ENCODE measurements around the gene MYO19. TPM values are rescaled to one million over a fixed set of nuclear protein-coding genes. Genes with fewer than 3 reads are reported as not detected.
A peak's percentile ranks its signal among the peaks of the same experiment; 100 is the strongest.

MYO19 gene
- polyA plus RNA-seq, 3 donors from 2014 or later, result 2.8 to 8.3 (median 4.1) TPM

DNA sequence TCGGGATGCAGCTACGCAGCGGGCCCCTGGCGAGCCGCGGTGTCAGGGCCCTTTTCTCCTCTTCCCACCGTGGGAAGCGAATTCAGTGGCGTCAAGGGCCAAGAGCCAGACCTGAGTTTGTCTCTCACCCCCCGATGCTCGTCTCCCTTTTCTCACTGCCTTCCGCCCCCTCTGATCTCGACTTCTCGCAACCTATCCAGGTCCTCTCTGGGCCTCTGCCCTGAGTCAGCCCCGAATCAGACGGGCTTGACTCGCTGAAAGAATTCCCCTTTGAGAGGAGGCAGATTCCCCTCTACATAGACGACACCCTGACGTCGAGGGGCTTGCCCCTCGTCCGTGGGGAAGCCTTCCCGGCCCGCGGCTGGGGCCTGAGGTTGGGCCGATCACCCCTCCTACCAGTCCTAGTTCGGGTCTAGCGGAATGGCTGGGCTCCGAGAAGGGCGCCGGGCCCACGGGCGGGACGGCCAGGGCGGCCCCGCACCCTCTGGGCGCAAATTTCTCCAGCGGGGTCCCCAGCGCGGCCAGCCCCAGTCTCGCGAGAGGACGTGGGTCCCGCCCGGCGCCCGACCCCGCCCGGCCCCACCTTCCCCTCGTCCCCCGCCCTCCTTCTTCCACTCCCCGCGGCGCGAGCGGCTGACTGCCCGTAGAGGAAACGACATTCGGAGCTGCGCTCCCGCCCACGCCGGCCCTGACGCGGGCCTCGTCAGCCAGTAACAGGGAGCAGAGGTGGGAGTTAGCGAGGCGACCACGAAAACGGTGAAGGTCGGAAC, 9.8 kb upstream of the MYO19 start, which contains the start of gene GGNBP2:
GGNBP2 (plus strand) TSS at position 613 of the 770 bp plus-strand sequence. CDS start 806 bp downstream, outside the sequence.
- H3K27me3 Mint-ChIP-seq (ENCODE audit: low read depth in 3 of 3), result peaks cover 8 to 22% (median 9%) of the 10 kb centered on the region in 3 donors
- peaks cover 36 to 50% of the 10 kb centered on the region in 2 donors for H3K4me1 Mint-ChIP-seq
- peak within 1 kb of the TSS; percentile 97 to 99 (median 99) for H3K27ac Mint-ChIP-seq
- H3K9me3 Mint-ChIP-seq, result no peaks in the 10 kb centered on the region
- DNase-seq, result peak; percentile 88 to 95 (median 90)
- peak within 1 kb of the TSS; percentile 93 to 97 (median 96) for H3K4me3 Mint-ChIP-seq
- H3K36me3 Mint-ChIP-seq, result no peaks in the 10 kb centered on the region

DNA sequence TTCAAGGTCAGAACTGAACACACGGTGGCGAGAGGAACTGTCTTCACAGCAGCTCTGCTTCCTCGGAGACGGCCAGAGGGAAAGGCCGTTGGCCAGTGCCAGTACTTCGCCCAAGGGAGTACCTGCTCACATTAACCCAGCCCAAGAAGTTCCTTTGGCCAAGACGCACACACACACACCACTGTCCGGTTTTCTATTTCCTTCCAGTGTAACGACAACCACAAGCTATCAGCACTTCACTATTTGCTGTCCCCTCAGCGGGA, 9.3 kb upstream of the MYO19 start:
- DNase-seq, result no peak
- Mint-ChIP-seq H3K27ac (peak overlapping the region; percentile 97 to 99 (median 99)), H3K9me3 (no peaks in the 10 kb centered on the region), H3K4me1 (peaks cover 35 to 45% of the 10 kb centered on the region in 2 donors), H3K36me3 (no peaks in the 10 kb centered on the region), H3K27me3 (ENCODE audit: low read depth in 3 of 3) (peaks cover 8 to 22% (median 9%) of the 10 kb centered on the region in 3 donors), H3K4me3 (peak overlapping the region; percentile 93 to 97 (median 96))

DNA sequence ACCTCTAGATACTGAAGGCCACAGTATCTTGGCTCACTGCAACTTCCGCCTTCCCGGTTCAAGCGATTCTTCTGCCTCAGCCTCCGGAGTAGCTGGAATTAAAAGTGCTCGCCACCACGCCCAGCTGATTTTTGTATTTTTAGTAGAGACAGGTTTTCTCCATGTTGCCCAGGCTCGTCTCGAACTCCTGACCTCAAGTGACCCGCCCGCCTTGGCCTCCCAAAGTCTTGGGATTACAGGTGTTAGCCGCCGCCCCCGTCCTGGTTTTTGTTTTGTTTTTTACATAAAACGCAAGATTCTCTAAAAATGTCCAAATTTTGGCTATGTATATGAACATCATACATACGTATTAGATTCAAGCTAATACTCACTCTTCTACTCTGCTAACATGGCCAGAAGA, 8.1 kb upstream of the MYO19 start:
- no peaks in the 10 kb centered on the region for H3K9me3 Mint-ChIP-seq
- no peak for DNase-seq
- peak overlapping the region in 1 of 5 donors; percentile 27 for H3K4me3 Mint-ChIP-seq
- peaks cover 6 to 18% (median 6%) of the 10 kb centered on the region in 3 donors for H3K27me3 Mint-ChIP-seq (ENCODE audit: low read depth in 3 of 3)
- H3K27ac Mint-ChIP-seq, result peak overlapping the region in 1 of 6 donors; percentile 40
- H3K36me3 Mint-ChIP-seq, result no peaks in the 10 kb centered on the region
- H3K4me1 Mint-ChIP-seq, result peaks cover 26 to 34% of the 10 kb centered on the region in 2 donors

DNA sequence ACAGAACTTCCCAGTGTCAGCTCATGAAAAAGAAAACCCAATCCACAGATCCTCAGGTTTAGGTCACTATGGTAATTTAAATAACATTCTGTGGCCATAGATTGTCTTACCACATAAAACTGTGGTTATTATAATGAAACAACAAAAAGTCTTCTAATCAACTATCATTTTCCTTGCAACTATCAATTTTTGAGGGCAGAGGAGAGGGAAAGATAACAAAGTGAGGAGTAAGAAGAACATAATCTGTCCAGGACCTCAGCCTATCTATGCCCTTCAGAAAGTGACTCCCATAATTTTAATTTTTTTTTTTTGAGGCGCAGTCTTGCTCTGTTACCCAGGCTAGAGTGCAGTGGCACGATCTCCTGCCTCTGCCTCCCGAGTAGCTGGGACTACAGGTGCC, 6.0 kb upstream of the MYO19 start:
- no peak overlapping the region for H3K4me3 Mint-ChIP-seq
- no peak overlapping the region for H3K27ac Mint-ChIP-seq
- no peak for DNase-seq
- H3K36me3 Mint-ChIP-seq, result no peaks in the 10 kb centered on the region
- no peaks in the 10 kb centered on the region for H3K9me3 Mint-ChIP-seq
- H3K4me1 Mint-ChIP-seq, result peaks cover 12 to 21% of the 10 kb centered on the region in 2 donors
- H3K27me3 Mint-ChIP-seq (ENCODE audit: low read depth in 3 of 3), result peaks cover 6 to 13% (median 9%) of the 10 kb centered on the region in 3 donors

DNA sequence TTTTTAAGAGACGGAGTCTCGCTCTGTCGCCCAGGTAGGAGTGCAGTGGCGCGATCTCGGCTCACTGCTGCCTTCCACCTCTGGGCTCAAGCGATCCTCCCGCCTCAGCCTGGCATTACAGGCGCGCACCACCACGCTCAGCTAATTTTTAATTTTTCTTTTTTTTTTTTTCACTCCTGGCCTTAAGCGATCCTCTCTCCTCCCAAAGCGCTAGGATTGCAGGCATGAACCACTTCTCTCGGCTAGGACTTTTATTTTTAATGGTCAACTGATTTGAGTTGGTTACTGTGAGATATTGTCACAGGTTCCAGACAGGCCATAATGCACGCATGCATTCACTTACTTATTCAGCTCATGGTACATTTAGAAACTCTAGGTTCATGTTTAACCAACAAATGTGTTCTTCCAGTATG, 1.0 kb upstream of the MYO19 start:
- Mint-ChIP-seq H3K9me3 (no peaks in the 10 kb centered on the region), H3K4me1 (peaks cover 19 to 24% of the 10 kb centered on the region in 2 donors), H3K36me3 (peaks cover 0 to 4% (median 0%) of the 10 kb centered on the region in 3 donors), H3K27me3 (ENCODE audit: low read depth in 3 of 3) (peaks cover 6 to 14% (median 8%) of the 10 kb centered on the region in 3 donors), H3K27ac (peak overlapping the region; percentile 42 to 99 (median 96)), H3K4me3 (peak overlapping the region; percentile 94 to 96 (median 96))
- DNase-seq, result no peak

DNA sequence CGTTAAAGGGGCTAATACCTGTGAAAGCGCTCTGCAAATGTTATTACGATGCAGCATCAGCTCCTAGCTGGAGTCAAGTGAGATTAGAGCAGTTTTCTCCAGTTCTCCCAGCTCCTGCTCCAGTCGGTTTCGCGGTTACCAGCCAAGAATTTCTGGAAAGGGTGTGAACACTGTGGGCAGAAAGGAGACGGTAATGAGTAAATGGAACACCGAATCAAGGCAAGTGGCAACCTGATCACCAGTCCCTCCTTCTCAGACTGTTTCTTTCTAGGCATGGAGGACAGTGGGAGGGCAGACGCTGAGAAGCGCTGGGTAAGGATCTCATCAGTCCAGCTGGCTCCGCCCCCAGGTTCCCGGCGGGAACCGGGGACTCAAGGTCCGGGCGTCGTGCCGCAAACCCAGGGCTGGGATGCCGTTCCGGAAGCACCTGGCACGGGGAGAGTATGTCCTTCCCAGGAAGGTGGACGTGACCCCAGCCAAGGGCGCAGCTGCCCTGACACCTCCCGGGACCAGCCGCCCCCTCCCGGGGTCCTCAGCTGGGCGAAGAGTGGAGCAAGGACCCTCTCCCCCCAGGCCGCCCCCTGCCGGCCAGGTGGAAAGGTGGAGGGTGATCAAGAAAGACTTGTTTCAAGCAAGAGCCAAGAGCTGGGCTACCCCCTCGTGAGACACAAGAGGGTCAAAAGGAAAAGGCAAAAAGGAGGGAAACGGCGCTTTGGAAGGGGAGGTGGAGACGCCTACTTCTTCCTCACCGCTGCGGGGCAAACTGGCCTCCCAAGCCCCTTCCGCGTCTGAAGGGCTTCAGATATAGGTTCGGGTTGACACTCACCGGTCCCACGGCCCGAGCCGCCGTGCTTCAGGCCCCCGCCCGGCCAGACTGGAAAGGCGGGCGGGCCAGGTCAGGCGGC, 481 bp downstream of the MYO19 start:
- Mint-ChIP-seq H3K9me3 (no peaks in the 10 kb centered on the region), H3K36me3 (peaks cover 0 to 8% (median 2%) of the 10 kb centered on the region in 3 donors), H3K4me3 (peak overlapping the region; percentile 94 to 96 (median 96)), H3K4me1 (peaks cover 19 to 20% of the 10 kb centered on the region in 2 donors), H3K27me3 (ENCODE audit: low read depth in 3 of 3) (peaks cover 6 to 14% (median 8%) of the 10 kb centered on the region in 3 donors), H3K27ac (peak overlapping the region; percentile 94 to 99 (median 96))
- no peak for DNase-seq

DNA sequence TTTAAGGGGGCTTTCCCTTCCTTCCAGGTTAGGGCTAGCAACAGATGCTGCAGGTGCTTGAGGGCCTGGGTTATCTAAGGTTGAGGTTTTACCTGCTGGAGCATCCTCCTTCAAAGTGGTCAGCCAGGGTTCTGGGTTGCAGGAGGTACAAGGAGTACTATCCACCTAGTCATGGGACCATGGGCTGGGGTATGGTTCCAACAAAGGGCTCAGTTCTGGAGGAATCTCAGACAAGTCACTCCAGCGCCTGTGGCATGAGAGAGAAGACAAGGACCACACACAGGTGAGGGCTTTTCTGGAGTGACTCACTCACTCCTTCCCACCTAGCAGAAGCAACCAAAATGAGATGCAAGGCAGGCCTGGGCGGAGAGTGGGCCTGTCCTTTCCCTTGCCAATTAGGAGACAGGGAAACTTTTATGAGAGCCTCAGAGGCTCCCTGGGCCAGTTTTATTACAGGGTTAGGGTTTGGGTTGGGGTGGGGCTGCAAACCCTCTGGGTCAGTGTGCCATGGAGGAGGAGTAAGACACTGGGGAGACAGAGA, 2.2 kb downstream of the MYO19 start:
- no peaks in the 10 kb centered on the region for H3K9me3 Mint-ChIP-seq
- H3K4me3 Mint-ChIP-seq, result peak overlapping the region in 3 of 5 donors; percentile 40 to 96 (median 45)
- peaks cover 6 to 14% (median 8%) of the 10 kb centered on the region in 3 donors for H3K27me3 Mint-ChIP-seq (ENCODE audit: low read depth in 3 of 3)
- DNase-seq, result no peak
- H3K4me1 Mint-ChIP-seq, result peaks cover 19 to 20% of the 10 kb centered on the region in 2 donors
- peaks cover 0 to 9% (median 3%) of the 10 kb centered on the region in 3 donors for H3K36me3 Mint-ChIP-seq
- peak overlapping the region in 2 of 6 donors; percentile 8 to 42 for H3K27ac Mint-ChIP-seq

DNA sequence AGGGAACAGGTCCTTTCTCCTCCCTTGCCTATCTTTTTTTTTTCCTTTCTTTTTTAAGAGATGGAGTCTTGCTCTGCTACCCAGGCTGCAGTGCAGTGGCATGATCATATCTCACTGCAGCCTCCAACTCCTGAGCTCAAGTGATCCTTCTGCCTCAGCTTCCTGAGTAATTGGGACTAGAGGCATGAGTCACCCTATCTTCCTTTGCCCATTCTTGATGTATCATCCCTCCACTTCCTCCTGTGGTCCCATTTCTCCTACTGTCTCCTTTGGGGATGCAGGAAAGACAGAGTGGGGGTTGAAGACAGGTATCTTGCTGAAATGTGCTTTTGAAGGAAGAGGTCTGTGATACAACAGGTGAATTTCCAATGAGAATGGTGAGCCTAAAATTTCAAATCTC, 5.5 kb downstream of the MYO19 start:
- no peak for DNase-seq
- H3K9me3 Mint-ChIP-seq, result no peaks in the 10 kb centered on the region
- H3K4me1 Mint-ChIP-seq, result peaks cover 6 to 11% of the 10 kb centered on the region in 2 donors
- H3K36me3 Mint-ChIP-seq, result peaks cover 16 to 17% (median 16%) of the 10 kb centered on the region in 3 donors
- peak overlapping the region in 2 of 6 donors; percentile 8 to 46 for H3K27ac Mint-ChIP-seq
- H3K27me3 Mint-ChIP-seq (ENCODE audit: low read depth in 3 of 3), result peaks cover 0 to 2% (median 1%) of the 10 kb centered on the region in 3 donors
- no peak overlapping the region for H3K4me3 Mint-ChIP-seq

DNA sequence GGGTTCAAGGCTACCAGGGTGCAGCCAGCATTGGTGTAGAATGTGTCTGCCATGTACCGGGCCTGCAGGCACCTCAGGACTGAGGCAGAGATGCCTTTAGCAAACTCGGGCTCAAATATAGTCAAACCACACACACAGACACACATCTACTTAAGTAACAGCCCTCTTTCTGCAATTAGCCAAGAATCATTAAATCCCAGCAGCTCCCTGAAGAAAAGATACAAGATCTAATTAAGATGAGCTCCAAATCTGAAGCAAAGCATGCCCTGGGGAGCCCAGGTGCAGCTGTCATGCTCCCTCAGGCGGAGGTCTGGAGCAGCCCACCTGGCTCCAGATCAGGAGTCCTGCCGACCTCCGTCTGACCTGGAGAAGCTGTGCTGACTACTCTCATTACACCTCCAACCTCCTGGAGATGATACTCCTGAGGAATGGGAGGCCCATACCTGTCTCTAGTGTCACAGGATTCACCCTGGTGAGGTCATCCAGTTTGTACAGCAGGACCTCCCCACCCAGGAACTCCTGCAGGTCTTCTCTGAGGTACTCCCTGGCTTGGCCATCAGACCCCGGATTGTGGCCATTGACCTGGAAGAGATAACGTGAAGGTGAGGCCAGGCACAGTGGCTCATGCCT, 6.9 kb downstream of the MYO19 start:
- no peaks in the 10 kb centered on the region for H3K9me3 Mint-ChIP-seq
- H3K4me1 Mint-ChIP-seq, result no peaks in the 10 kb centered on the region
- peaks cover 16 to 20% (median 17%) of the 10 kb centered on the region in 3 donors for H3K36me3 Mint-ChIP-seq
- H3K4me3 Mint-ChIP-seq, result no peak overlapping the region
- no peak for DNase-seq
- no peak overlapping the region for H3K27ac Mint-ChIP-seq
- peaks cover 0 to 2% (median 0%) of the 10 kb centered on the region in 3 donors for H3K27me3 Mint-ChIP-seq (ENCODE audit: low read depth in 3 of 3)

DNA sequence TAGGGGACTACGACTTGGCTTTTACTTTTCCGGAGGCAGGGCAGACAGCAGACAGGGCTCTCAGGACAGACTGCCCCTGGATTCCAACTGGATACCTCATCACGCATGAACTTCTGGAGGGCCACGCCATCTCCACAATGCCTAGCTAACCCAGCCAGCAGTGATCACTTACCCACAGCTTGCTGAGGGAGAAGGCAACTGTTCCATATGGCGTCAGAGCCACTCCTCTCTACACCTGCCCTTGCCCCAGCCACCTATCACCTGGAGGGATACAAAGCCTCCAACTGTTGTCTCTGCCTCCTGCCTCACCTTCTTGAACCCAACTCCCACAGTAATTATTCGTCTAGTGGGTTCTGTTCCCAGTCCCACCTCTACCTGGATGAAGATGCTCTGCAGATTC, 8.8 kb downstream of the MYO19 start:
- peaks cover 13 to 23% (median 20%) of the 10 kb centered on the region in 3 donors for H3K36me3 Mint-ChIP-seq
- H3K4me1 Mint-ChIP-seq, result no peaks in the 10 kb centered on the region
- no peak overlapping the region for H3K4me3 Mint-ChIP-seq
- no peaks in the 10 kb centered on the region for H3K9me3 Mint-ChIP-seq
- DNase-seq, result no peak
- H3K27ac Mint-ChIP-seq, result peak overlapping the region in 1 of 6 donors; percentile 11
- H3K27me3 Mint-ChIP-seq (ENCODE audit: low read depth in 3 of 3), result peaks cover 0 to 2% (median 0%) of the 10 kb centered on the region in 3 donors

DNA sequence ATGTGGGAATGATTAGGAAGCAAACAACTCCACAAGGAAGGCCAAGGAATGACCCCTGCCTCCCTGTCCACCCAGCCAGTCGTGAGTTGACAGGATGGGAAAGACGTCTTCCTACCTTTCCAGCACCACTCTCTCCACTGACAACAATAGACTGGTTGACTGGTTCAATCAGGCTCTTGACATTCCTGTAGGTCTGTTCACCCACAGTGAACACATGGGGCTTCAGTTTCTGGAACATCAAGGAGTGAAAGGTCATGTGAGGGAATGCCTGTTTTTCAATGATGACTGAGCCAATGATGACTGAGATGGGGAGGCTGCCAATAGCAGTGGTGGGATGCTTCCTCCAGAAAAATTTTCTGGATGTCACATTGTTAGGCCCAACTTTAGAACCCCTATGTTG, 9.6 kb downstream of the MYO19 start:
- H3K4me3 Mint-ChIP-seq, result no peak overlapping the region
- no peaks in the 10 kb centered on the region for H3K4me1 Mint-ChIP-seq
- peaks cover 0 to 2% (median 0%) of the 10 kb centered on the region in 3 donors for H3K27me3 Mint-ChIP-seq (ENCODE audit: low read depth in 3 of 3)
- no peak for DNase-seq
- H3K27ac Mint-ChIP-seq, result no peak overlapping the region
- peaks cover 20 to 31% (median 27%) of the 10 kb centered on the region in 3 donors for H3K36me3 Mint-ChIP-seq
- no peaks in the 10 kb centered on the region for H3K9me3 Mint-ChIP-seq

DNA sequence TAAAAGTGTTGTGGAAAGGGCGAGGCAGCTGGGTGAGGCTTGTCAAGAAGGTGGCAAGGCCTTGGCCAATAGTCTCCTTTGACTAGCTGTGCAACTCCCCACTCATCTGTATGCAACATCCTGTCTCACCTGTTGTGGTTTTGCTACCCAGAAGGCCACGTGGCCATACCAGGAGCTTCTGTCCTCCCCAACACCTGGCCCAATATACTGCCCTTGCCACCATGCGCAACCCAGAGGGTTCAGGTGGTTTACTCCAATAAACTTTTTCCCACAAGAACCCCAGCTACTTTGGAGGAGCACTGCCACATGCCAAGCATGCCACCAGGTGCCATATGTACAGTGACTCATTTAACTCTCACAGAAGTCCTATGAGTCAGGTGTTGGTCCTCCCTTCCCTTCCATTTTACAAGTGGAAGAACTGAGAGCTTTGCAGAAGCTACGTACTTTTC, 10.2 kb downstream of the MYO19 start:
- Mint-ChIP-seq H3K9me3 (no peaks in the 10 kb centered on the region), H3K4me3 (no peak overlapping the region), H3K36me3 (peaks cover 19 to 35% (median 32%) of the 10 kb centered on the region in 3 donors), H3K27me3 (ENCODE audit: low read depth in 3 of 3) (peaks cover 0 to 2% (median 0%) of the 10 kb centered on the region in 3 donors), H3K27ac (peak overlapping the region in 1 of 6 donors; percentile 57), H3K4me1 (no peaks in the 10 kb centered on the region)
- DNase-seq, result no peak

DNA sequence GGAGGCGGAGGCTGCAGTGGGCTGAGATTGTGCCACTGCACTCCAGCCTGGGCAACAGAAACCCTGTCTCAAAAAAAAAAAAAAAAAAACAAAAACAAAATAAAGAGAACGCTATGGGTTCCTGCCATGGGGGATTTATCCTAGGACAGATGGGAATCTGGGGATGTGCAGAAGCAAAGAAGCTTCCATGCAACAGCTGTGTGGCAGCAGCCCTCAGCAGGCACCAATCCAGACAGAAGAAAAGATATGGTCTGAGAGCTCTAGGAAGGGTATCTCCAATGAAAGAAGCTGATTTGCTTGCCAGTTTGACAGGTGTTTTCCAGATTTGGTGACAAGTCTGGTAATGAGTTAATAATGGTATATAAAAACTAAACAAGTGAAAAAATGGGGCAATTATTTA, 11.6 kb downstream of the MYO19 start:
- H3K36me3 Mint-ChIP-seq, result peaks cover 15 to 37% (median 36%) of the 10 kb centered on the region in 3 donors
- DNase-seq, result no peak
- H3K27me3 Mint-ChIP-seq (ENCODE audit: low read depth in 3 of 3), result peaks cover 0 to 2% (median 0%) of the 10 kb centered on the region in 3 donors
- H3K27ac Mint-ChIP-seq, result no peak overlapping the region
- H3K9me3 Mint-ChIP-seq, result no peaks in the 10 kb centered on the region
- no peaks in the 10 kb centered on the region for H3K4me1 Mint-ChIP-seq
- H3K4me3 Mint-ChIP-seq, result no peak overlapping the region

Data from immature natural killer cell (primary cell).